AG04450 (cell line): ENCODE measurements around the gene SLCO2A1. TPM values are rescaled to one million over a fixed set of nuclear protein-coding genes. Genes with fewer than 3 reads are reported as not detected.

Experiments used
- CTCF ChIA-PET: fragments of 300-600, 350-600 bp; formaldehyde crosslinking; extraction: SDS; loops from one replicate; lab custom pipeline; 2022; ENCODE audit warnings: antibody characterized with exemption, inconsistent platforms; lab: Charles Lee
- POLR2A ChIA-PET: fragments of 350-600 bp; formaldehyde crosslinking; extraction: SDS; loops from one replicate; lab custom pipeline; 2021; ENCODE audit warnings: antibody characterized with exemption, inconsistent platforms; lab: Yijun Ruan, JAX
- DNase-seq: peaks from one replicate; pipeline ENCODE4 v3.0.0-alpha.2; 2011; ENCODE audit warnings: low read depth, low spot score
- H3K27ac ChIP-seq: one replicate; pipeline ENCODE4 v1.5.1; 2012; ENCODE audit warnings: low read depth, low read length, control low read depth
- H3K27me3 ChIP-seq: one replicate; pipeline ENCODE4 v1.6.0; 2012; ENCODE audit warnings: low read length; ENCODE audit not compliant: control insufficient read depth, insufficient read depth
- H3K4me3 ChIP-seq: 2 replicates; pipeline ENCODE4 v1.5.1; 2011; ENCODE audit warnings: mild to moderate bottlenecking, low read depth, low read length, control low read depth
- H3K9me3 ChIP-seq: 2 replicates; pipeline ENCODE4 v1.5.1; 2012; ENCODE audit warnings: low read length; ENCODE audit not compliant: control insufficient read depth, insufficient read depth
- polyA plus RNA-seq: library from polyadenylated mRNA; depleted of rRNA; stranded (reverse); fragments of >200 nt; gene quantifications from 2 replicates; pipeline ENCODE4 v1.2.3, GENCODE V29; 2011
- TF ChIP-seq, protein P1 (sequence below): IDR thresholded peaks from 2 replicates; pipeline ENCODE4 v1.5.1; 2011; ENCODE audit warnings: low read depth, low read length, control low read depth, inconsistent platforms

SLCO2A1 gene
- polyA plus RNA-seq, 1 experiment, result 1.6 TPM

DNA sequence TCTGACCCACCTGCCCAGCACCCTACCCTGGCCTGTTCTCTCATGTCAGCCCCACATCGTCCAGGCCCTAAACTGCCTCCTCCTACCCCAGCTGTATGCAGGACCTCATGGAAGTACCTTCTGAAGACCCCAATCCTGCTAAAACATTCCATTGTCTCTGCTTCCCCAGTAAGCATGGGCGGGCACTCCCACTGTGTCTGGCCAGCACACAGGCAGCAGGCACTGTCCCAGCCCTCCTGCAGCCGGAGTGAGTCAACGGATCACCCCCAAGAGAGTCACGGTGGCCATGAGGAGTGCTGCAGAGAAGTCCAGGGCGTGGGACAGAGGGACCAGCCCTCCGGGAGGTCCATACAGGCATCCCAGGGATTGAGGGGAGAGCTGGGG is 36.4 kb upstream of the SLCO2A1 start:
- CTCF ChIA-PET, result no interaction called here
- H3K4me3 ChIP-seq, result no peak overlapping the region
- no peak for DNase-seq

DNA sequence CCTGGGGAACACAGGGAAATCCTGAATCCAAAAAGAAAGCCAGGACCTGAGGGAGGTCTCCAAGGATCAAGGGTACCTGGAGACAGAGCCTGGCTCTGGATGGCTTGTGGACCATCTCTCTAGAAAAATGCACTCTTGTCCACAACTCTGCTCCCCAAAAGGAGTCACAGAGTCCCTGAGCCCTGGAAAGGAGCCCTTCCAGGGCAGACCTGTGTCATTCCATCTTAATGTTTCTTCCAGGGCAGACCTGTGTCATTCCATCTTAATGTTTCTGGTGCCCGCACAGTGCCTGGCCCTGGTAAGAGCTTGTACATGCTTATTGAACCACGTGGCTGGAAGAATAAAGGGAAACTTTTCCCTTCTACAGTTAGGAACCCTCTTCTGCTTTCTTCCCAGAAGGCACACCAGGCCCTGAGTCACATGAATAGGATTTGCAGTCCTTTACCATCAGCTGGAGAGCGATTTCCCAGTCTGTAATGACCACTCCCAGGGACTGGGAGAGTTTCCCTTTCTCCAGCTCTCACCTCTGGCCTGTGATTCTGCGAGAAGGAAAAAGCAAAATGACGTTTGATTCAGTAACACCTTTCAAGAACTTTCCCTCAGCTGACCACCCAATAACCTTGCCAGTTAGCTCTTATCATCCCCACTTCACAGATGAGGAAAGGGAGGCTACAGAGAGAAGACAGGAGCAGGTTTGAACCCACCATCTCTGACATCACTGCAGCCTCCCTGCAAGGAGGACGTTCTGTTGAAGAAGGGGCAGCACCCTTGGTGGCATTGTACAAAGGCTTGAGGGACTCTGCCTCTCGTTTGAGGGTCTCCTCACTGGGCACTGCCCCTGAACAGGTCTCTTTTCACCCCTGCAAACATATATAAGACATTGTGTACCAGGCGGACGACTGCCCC is 35.8 kb upstream of the SLCO2A1 start:
- Histone ChIP-seq H3K4me3 (no peak overlapping the region), H3K9me3 (no peaks in the 10 kb centered on the region), H3K27me3 (no peaks in the 10 kb centered on the region), H3K27ac (no peak overlapping the region)
- ChIA-PET POLR2A (no interaction called here), CTCF (no interaction called here)
- DNase-seq, result no peak
- TF ChIP-seq, protein P1, sequence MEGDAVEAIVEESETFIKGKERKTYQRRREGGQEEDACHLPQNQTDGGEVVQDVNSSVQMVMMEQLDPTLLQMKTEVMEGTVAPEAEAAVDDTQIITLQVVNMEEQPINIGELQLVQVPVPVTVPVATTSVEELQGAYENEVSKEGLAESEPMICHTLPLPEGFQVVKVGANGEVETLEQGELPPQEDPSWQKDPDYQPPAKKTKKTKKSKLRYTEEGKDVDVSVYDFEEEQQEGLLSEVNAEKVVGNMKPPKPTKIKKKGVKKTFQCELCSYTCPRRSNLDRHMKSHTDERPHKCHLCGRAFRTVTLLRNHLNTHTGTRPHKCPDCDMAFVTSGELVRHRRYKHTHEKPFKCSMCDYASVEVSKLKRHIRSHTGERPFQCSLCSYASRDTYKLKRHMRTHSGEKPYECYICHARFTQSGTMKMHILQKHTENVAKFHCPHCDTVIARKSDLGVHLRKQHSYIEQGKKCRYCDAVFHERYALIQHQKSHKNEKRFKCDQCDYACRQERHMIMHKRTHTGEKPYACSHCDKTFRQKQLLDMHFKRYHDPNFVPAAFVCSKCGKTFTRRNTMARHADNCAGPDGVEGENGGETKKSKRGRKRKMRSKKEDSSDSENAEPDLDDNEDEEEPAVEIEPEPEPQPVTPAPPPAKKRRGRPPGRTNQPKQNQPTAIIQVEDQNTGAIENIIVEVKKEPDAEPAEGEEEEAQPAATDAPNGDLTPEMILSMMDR, result no peak

More for the DNA sequence above, 36.4 kb upstream of the SLCO2A1 start:
- TF ChIP-seq, protein P1, result no peak
- POLR2A ChIA-PET, result no interaction called here
- Histone ChIP-seq H3K27ac (no peak overlapping the region), H3K27me3 (no peaks in the 10 kb centered on the region), H3K9me3 (no peaks in the 10 kb centered on the region)

DNA sequence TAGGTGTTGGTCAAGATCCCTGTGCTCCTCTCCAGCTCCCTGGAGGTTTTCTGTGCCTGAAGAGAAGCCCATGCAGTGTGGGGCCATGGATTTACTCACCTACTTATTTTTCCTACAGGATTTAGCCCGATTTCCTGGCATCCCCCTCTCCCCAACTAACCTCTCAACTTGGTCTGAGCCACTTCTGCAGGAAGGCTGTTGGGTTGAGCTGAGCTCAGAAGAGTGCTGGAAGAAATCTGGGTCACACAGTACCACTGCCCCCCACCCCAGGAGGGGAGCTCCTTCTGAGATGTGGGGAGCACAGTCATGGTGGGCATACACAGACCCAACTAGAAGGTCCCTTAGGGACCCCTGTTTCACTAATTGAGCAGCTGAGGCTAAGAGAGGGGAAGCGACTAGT is 34.4 kb upstream of the SLCO2A1 start:
- POLR2A ChIA-PET, result no interaction called here
- H3K4me3 ChIP-seq, result no peak overlapping the region
- no peak for DNase-seq
- CTCF ChIA-PET, result no interaction called here
- no peaks in the 10 kb centered on the region for H3K9me3 ChIP-seq
- no peak overlapping the region for H3K27ac ChIP-seq
- no peaks in the 10 kb centered on the region for H3K27me3 ChIP-seq
- TF ChIP-seq, protein P1, result no peak

DNA sequence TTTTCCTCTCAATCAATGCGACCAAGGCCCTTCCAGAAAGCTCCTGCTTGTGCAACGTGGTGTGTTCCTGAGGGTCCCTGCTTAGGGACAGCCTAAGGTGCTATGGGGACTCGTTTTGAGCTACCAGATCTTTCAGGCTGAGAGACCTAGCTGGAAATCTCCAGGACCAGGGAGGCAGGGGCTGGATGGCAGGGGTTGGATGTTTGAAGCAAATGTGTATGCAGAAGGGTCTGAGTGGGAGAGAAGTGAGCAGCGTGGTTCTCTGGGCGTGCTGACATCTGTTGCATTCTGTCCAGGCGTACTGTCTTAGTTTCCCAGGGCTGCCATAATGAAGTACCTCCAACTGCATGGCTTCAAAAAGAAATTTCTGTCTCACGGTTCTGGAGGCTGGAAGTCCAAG is 31.7 kb upstream of the SLCO2A1 start:
- TF ChIP-seq, protein P1, result no peak
- ChIA-PET POLR2A (no interaction called here), CTCF (interaction anchor here (0.5 to 1.8 kb wide), 4 partner anchors 130 to 480 kb away, joined by 3 to 5 read pairs (median 3); no protein-coding TSS in a partner anchor)
- Histone ChIP-seq H3K9me3 (no peaks in the 10 kb centered on the region), H3K27ac (no peak overlapping the region), H3K27me3 (no peaks in the 10 kb centered on the region), H3K4me3 (no peak overlapping the region)
- DNase-seq, result no peak

DNA sequence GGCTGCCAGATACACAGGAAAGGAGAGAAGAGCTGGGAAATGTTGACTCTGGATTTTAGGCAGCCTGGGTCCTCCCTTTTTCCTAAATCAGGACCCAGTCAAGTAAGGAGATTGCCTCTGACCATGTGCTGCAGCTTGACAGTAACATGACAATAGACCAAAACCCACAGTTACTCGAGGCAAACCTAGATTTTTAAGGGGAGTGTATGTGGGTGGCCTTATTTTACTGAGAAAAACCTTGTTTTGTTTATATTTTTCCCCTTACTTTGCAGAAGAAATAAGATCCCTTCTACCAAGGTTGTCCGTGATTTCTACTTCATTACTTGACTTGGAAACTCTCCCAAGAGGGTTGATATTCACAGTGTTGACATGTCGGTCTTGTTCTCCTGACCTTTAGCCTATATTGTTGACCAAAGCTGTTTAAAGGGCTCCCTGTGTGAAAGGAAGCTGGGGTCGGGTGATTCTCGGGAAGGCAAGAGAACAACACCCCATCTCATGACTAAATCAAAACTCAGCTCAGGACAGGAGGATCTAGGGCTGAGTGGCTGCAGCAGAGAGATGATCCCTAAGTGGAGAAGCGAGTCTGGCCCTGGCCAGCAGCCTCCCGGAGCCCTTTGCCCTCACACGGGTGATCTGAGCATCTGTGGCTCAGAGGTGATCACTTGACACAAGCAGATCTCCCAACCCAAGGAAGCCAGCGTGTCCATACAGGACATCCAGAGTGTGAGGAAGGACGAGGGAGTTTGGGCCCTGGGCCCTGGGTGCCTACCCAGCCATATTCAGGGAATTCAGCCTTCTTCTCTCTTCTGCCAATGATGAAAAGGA is 31.0 kb upstream of the SLCO2A1 start:
- POLR2A ChIA-PET, result no interaction called here
- DNase-seq, result no peak
- no peak overlapping the region for H3K4me3 ChIP-seq
- H3K27ac ChIP-seq, result no peak overlapping the region
- CTCF ChIA-PET, result interaction anchor here (0.5 to 2.2 kb wide), 5 partner anchors 80 to 480 kb away, joined by 3 to 8 read pairs (median 3); no protein-coding TSS in a partner anchor
- H3K27me3 ChIP-seq, result no peaks in the 10 kb centered on the region
- no peaks in the 10 kb centered on the region for H3K9me3 ChIP-seq
- TF ChIP-seq, protein P1, result no peak
